H54 (cell line): ENCODE results near the gene ATL2.
"Not testable (repeated sequence)": the region's sequence is repeated elsewhere in the genome, so short reads cannot be mapped to it uniquely, and the experiment has no call there.

Experiments
- DNase-seq: peaks from one replicate; pipeline ENCODE4 v3.0.0; 2011; ENCODE audit warnings: low spot score, mixed read lengths; ENCODE audit not compliant: insufficient read length
- FAIRE-seq: peaks from 3 replicates; lab custom pipeline; 2011; peaks lifted over from hg19 to GRCh38; lab: Jason Lieb, UNC
- POLR2A ChIP-seq: IDR thresholded peaks from 2 replicates; pipeline ENCODE4 v1.6.1; 2011; ENCODE audit warnings: low read depth, mild to moderate bottlenecking, low read length

The ATL2 gene

DNA sequence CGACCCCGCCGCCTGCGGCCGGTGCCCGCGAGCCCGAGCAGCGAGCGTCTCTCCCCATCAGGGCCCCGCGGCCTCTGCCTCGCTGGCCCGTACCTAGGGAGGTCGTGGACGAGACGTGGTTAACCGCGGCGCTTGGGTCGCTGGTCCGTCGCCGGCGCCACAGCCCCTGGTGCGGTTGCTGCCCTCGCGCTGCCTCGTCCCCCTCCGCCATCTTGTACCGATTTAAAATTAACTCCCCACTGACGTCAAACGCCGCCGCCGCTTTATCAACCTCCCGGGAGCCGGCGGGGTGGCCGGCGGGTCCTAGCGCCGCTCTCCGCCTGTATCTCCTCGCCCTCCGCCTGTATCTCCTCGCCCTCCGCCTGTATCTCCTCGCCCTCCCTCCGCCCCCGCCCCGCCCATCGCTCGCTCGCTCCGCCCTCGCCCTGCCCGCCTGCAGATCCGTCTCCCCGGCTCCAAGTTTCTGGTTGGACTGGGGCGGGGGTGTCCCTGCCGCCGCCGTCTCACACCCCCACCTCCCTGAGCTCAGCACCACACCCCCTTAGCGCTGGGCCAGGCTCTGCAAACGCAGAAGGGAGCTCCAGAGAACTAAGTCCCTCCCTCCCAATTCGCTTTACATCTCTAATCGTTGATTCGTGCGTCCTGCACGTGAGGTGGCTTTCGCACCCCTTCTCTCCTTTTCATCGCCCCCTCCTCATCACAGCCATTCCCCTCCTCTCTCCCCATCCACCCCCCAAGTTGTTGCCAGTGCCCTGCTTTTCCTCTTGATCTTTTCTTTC is at the start of gene ATL2:
TSS of gene ATL2 (minus strand) at position 224 of the 779 bp plus-strand sequence. CDS start at position 211, 13 bp downstream.
- peak; percentile 83 for TF ChIP-seq POLR2A
- FAIRE-seq, result no peak
- peak; percentile 85 for DNase-seq

DNA sequence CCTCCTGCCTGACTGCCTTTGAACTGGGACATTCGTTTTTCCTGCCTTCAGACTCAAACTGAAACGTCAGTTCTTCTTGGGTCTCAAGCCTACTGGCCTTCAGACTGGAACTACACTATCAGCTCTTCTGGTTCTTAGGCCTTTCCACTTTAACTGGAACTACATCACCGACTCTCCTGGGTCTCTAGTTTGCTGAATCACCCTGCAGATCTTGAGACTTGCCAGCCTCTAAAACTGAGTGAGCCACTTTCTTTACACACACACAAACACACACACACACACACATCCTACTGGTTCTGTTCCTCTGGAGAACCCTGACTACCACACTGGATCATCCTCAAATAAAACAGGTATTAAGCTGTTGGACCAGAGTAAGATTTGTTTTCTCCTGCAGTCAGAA is 46.7 kb upstream of the ATL2 start:
- TF ChIP-seq POLR2A, result no peak
- DNase-seq (no peak), FAIRE-seq (no peak)

DNA sequence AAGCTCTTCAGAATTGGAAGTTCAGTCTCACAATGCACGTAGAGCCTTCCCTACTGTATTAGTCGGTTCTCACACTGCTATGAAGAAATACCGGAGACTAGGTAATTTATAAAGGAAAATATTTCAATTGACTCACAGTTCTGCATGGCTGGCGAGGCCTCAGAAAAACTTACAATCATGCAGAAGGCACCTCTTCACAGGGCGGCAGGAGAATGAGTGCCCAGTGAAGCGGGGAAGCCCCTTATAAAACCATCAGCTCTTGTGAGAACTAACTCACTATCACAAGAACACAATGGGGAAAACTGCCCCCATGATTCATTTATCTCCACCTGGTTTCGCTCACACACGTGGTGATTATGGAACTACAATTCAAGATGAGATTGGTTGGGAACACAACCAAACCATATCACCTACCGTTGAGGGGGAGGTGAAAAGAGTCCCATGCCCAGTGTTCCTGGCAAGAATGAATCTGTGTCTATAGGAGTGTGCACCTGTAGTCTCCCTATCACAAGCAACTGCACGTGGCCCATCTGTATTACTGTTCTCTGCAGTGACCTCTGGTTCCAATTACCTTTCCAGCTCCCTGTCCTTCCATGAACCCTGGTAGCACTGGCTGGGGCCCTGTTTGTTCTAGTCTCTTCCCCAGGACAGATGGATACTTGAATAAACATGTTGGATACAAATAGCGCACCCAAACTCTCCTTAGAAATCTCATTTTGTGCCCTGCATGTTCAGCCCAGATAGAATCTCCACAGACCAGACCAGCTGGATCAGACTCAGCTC is 44.4 kb upstream of the ATL2 start:
- no peak for FAIRE-seq

DNA sequence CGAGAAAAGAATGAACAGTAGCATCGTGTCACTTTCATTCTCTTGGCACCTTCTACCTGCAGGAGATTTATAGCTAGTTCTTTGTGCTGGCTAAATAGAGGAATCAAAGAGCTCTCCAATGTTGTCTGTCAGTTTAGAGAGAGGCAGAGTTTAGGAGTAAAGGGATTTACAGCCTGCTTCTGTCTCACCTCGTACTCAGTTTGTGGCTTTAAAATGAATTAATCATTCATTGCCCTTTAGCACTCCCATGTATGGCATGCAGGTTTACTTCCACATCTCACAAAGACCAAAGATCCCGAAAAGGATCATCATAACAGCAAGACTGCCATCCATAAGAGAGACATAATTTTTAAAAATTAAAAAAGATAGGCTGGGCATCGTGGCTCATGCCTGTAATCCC is 42.4 kb upstream of the ATL2 start:
- no peak for TF ChIP-seq POLR2A
- FAIRE-seq (no peak), DNase-seq (no peak)

More for the DNA sequence above, 44.4 kb upstream of the ATL2 start:
- no peak for TF ChIP-seq POLR2A
- no peak for DNase-seq

DNA sequence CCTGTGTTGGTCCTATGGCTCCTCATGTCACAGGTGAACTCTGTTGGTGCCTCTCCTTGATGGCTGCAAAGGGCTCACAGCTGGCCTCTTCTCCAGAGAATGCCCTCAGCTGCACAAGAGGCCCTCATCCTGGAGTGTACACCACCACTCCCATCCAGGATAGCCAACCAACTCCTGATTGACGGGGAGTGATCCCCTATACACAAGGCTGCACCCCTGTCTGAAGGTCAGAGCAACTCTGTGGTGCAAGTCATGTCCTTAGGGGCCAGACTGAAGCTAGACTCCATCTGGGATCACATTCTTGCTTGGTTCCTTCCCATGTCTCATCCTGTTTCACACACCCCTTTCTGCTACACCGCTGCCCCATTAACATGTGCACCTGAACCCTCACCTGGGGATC is 41.7 kb upstream of the ATL2 start:
- no peak for TF ChIP-seq POLR2A
- FAIRE-seq, result no peak

DNA sequence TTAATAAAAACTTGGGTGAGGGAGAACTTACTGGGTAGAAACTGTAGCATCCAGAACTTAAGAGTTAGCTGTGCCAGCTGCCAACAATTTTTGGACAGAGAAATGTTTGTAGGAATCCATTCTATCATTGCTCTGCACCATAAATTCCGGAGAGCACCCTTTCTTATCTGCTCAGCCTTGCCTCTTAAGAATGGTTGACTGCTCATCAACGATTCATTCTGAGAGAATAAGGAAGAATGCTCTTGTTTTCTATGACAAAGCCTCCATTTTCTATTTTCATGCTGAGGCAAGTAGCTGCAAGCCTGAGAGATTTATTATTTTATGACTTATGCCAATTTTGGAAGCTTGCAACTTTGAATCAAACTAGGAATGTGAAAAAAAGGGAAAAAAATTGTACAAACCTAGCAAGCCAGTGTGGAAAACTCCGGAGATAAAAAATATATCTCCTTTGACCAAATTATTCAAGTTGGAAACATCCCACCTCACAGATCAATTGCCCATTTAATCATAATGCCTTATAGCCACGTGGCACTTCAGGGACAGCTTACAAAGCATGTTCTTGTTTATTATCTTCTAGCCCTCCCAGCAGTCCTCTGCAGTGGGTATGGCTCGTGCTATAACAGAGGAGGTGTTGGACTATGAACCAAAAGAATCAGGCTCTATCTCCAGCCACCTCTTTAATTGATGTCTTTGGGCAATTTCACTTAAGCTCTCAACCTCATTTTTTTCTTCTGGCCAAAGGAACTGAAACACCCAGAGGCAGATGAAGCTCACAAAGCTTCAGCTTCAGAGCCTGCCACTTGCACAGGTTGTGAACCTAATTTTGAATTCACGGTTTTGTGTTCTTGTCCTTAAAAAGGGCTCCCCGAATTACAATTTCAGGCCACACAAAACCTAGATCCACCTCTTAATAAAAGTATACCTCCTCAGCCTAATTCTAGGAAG is 40.9 kb upstream of the ATL2 start:
- no peak for FAIRE-seq
- no peak for TF ChIP-seq POLR2A
- no peak for DNase-seq

More for the DNA sequence above, 41.7 kb upstream of the ATL2 start:
- DNase-seq, result no peak

DNA sequence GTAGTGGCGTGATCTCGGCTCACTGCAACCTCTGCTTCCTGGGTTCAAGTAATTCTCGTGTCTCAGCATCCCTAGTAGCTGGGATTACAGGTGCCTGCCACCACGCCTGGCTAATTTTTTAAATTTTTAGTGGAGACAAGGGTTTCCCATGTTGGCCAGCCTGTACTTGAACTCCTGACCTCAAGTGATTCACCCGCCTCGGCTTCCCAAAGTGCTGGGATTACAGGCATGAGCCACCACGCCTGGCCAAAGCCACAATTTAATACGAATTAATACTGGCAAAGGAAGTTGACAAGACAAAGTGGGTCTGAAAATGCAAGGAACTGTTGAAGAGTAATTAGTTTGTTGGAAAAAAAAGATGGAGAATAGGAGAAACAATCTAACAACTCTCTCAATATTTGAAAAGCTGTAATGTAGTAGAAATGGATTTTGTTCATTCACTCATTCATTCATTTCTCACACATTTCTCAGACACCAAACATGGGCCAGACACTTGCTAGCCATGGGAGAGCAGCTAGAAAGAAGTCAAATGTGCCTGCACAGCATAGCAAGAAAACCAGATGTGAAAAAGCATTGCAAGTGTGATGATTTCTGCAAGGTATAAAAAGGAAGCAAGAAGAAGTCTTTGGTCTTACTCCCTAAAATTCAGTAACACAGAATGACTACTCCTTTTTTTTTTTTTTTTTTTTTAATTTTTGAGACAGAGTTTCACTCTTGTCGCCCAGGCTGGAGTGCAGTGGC is 39.4 kb upstream of the ATL2 start:
- no peak for DNase-seq
- no peak for TF ChIP-seq POLR2A
- FAIRE-seq, result no peak

DNA sequence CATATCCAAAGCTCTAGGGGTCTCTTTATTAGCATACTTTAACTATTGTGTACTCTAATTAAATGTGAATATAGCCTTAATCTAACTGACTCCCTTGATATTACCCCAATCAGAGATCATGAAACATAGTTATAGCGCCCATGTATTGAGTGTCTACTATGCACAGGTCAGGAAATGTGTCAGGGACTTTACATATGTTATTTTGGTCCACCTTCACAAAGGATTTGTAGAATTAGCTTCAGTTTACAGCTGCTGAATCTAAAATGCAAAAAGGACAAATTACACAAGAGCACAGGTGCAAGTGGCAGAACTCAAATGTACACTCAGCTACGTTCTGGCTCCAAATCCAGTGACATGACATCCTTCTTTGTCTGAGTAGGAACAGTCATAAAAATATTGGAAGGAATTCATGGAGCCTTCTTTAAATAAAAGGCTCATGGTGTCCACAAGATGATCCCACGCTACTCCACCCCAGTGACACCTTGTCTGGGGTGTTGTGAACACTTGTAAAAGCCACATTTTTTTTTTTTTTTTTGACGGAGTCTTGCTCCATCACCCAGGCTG is 38.7 kb upstream of the ATL2 start:
- no peak for TF ChIP-seq POLR2A
- FAIRE-seq, result no peak
- DNase-seq, result no peak

DNA sequence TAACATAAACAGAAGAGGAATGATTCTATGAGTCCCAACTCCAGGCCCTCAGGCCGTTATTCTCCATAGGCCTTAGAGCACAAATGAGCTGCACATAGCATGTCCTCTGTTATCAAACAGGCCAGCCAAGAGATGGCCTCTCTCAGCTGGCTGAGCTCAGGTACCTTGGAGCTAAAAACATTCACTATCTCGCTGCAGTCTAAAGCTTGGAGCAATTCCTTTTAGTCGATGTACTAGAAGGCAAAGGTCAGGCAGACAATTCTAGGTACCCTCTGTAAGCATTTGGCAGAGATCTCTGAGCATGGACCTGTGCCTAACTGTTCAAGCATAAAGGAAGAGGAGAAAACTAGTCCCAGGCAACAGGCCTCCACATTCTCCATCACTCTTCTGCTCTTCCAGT is 38.0 kb upstream of the ATL2 start:
- TF ChIP-seq POLR2A, result no peak
- FAIRE-seq (no peak), DNase-seq (no peak)

DNA sequence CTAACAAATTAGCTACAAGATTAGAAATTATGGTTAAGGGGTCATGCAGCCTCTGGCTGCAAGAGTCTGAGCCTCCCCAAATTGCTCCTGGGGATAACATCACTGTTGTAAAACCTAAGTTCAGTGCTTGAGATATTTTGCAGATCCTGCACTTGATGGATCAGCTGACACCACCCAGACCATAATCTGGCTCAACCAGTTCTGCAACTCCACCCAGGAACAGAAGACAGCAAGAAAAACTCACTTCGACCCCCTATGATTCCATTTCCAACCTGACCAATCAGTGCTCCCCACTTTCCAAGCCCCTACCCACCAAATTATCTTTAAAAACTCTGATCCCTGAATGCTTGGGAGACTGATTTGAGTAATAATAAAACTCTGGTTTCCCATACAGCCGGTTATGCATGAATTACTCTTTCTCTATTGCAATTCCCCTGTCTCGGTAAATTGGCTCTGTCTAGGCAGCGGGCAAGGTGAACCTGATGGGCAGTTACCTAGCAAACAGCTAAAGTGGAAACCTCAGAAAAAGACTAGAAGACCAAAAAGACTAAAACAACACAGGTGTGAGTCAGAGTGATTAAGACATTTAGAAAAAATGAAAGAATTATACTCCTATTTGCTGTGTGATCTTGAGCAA is 35.3 kb upstream of the ATL2 start:
- FAIRE-seq, DNase-seq: not testable (repeated sequence)

DNA sequence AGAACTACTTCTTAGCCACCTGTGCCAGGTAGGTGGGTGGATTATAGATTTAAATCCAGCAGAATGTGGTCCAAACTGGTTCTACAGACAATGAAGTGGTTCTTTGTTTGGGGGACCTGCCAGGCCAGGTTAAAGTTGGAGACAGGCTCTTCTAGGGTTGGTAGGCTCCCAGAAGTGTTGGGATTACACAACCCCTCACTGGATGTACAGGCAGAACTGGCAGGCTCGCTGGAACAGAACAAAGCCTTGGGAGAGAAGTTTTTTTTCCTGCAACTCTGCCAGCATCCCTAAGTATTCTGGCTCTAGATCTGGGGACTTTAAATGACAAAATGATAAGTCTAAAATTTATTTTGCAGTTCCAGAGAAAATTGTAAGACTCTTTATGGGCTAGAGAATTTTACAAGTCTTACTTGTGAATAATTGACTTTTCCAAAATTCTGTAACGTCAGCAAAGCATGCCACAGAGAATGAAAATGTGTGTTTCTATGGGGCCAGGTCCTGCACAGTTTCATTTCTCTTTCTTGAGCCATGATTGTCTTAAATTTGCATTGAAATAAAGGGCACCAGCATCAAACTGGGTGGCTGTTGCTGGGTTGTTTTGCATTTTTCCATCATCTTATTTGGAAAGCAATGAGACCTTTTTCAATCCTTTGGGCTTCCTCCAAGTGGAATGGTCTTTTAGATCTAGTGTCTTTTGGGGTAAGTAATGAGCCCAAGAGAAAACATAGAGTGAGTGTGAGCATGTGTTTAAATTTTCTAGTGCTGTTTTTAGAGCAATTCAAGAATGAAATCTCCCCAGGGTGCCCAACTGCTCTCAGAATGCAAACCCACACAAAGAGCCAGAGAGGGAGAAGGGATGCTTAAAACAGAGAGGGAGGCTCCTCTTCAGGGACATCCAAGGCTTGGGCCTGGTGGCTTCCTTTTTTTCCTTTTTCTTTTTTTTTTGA is 32.4 kb upstream of the ATL2 start:
- no peak for DNase-seq
- no peak for FAIRE-seq
- no peak for TF ChIP-seq POLR2A
